Fibroblast of lung (primary cell): ENCODE measurements around the gene PDCL3. TPM values are rescaled to one million over a fixed set of nuclear protein-coding genes. Genes with fewer than 3 reads are reported as not detected.

Source experiments
- DNase-seq, 2 donors: peaks; one replicate each; pipeline versions ENCODE4 v3.0.0 to v3.0.0-alpha.2; 2010; ENCODE audit warnings: low read depth in 2 of 2
- H2AFZ ChIP-seq: 2 replicates; pipeline ENCODE4 v1.5.1; 2012; ENCODE audit warnings: low read length, control low read depth, inconsistent platforms
- H3K27ac ChIP-seq: 2 replicates; pipeline ENCODE4 v1.5.1; 2011; ENCODE audit warnings: low read length, control low read depth; ENCODE audit not compliant: insufficient read depth
- H3K27me3 ChIP-seq: 2 replicates; pipeline ENCODE4 v1.5.1; 2011; ENCODE audit warnings: mild to moderate bottlenecking, low read length; ENCODE audit not compliant: control insufficient read depth, insufficient read depth
- H3K36me3 ChIP-seq: 2 replicates; pipeline ENCODE4 v1.5.1; 2011; ENCODE audit warnings: low read length; ENCODE audit not compliant: control insufficient read depth, insufficient read depth
- H3K4me1 ChIP-seq: 2 replicates; pipeline ENCODE4 v1.5.1; 2011; ENCODE audit warnings: low read length; ENCODE audit not compliant: control insufficient read depth, insufficient read depth; ENCODE audit errors: extremely low read depth
- H3K4me2 ChIP-seq: 2 replicates; pipeline ENCODE4 v1.5.1; 2011; ENCODE audit warnings: low read length, control low read depth; ENCODE audit not compliant: insufficient read depth; ENCODE audit errors: extremely low read depth
- H3K4me3 ChIP-seq, 4 experiments: fragments of 200-600 bp in 1 of 4; sonication (generic) in 1 of 4; replicated peaks in 1 of 4; 2 replicates each; pipeline ENCODE4 v1.5.1; 2011 to 2016; ENCODE audit warnings: low read length in 4 of 4, low read depth in 3 of 4, mild to moderate bottlenecking in 3 of 4, control low read depth in 2 of 4, inconsistent platforms in 1 of 4, mixed read lengths in 1 of 4; ENCODE audit not compliant: insufficient read depth in 1 of 4; ENCODE audit errors: control extremely low read depth in 1 of 4
- H3K79me2 ChIP-seq: 2 replicates; pipeline ENCODE4 v1.5.1; 2012; ENCODE audit warnings: mild to moderate bottlenecking, low read length, inconsistent platforms; ENCODE audit not compliant: control insufficient read depth, insufficient read depth
- H3K9ac ChIP-seq: 2 replicates; pipeline ENCODE4 v1.5.1; 2011; ENCODE audit warnings: mild to moderate bottlenecking, low read length, control low read depth; ENCODE audit not compliant: insufficient read depth
- H3K9me3 ChIP-seq: 2 replicates; pipeline ENCODE4 v1.5.1; 2012; ENCODE audit warnings: low read depth, low read length; ENCODE audit not compliant: control insufficient read depth, insufficient read depth
- H4K20me1 ChIP-seq: 2 replicates; pipeline ENCODE4 v1.5.1; 2011; ENCODE audit warnings: low read length; ENCODE audit not compliant: control insufficient read depth, insufficient read depth; ENCODE audit errors: extremely low read depth
- CTCF ChIP-seq, 2 donors: IDR thresholded peaks in 1 of 2; conservative IDR thresholded peaks in 1 of 2; 1 replicate in 1 of 2; 2 replicates in 1 of 2; pipeline ENCODE4 v1.5.1; 2011 to 2012; ENCODE audit warnings: low read length in 2 of 2, control low read depth in 1 of 2, inconsistent platforms in 1 of 2, low read depth in 1 of 2, mild to moderate bottlenecking in 1 of 2
- EZH2 ChIP-seq: IDR thresholded peaks from 2 replicates; pipeline ENCODE4 v1.5.1; 2012; ENCODE audit warnings: low read length, control low read depth, mild to moderate bottlenecking; ENCODE audit errors: missing control alignments
- polyA plus RNA-seq, 2 donors: library from polyadenylated mRNA; depleted of rRNA in 1 of 2; stranded (reverse) in 1 of 2; unstranded in 1 of 2; fragments of >200 nt; gene quantifications; 2 replicates each; pipeline ENCODE4 v1.2.1, GENCODE V29; 2011 to 2012; ENCODE audit warnings: missing spikeins in 1 of 2
- total RNA-seq: library from RNA; depleted of rRNA; stranded (reverse); fragments of >200 nt; gene quantifications from 2 replicates; pipeline ENCODE4 v1.2.1, GENCODE V29; 2014

PDCL3 gene
- total and polyA plus RNA-seq, 2 donors (not counting 1 experiment from before 2014, with no cell fraction given): 11.4 to 29.0 TPM

- H3K36me3 ChIP-seq: no peaks in the 10 kb centered on the region
- TF ChIP-seq EZH2 (no peak), CTCF (conservative IDR thresholded peaks at IDR 0.05 in 1 of 2, IDR thresholded peaks at IDR 0.05 in 1 of 2; ENCODE audit: low read depth in 1 of 2, low read length in 2 of 2) (no peak)
- no peaks in the 10 kb centered on the region for H3K79me2 ChIP-seq
- no peaks in the 10 kb centered on the region for H4K20me1 ChIP-seq
- no peak overlapping the region for H3K4me2 ChIP-seq
- H3K27ac ChIP-seq: no peak overlapping the region
- no peak for DNase-seq
- H3K27me3 ChIP-seq: peaks cover 5% of the 10 kb centered on the region
- H2AFZ ChIP-seq: no peak overlapping the region
- H3K9me3 ChIP-seq: no peaks in the 10 kb centered on the region
- no peak overlapping the region for H3K4me3 ChIP-seq
- no peak overlapping the region for H3K9ac ChIP-seq
- no peaks in the 10 kb centered on the region for H3K4me1 ChIP-seq
These were observed 58.7 kb downstream of the PDCL3 start for GRCh38 chr2:100621371-100621951.

- DNase-seq: no peak
- no peak overlapping the region for H3K27ac ChIP-seq
- H3K9me3 ChIP-seq: no peaks in the 10 kb centered on the region
- no peak overlapping the region for H2AFZ ChIP-seq
- H3K79me2 ChIP-seq: no peaks in the 10 kb centered on the region
- H3K27me3 ChIP-seq: peaks cover 17% of the 10 kb centered on the region
- no peaks in the 10 kb centered on the region for H3K4me1 ChIP-seq
- no peak overlapping the region for H3K4me3 ChIP-seq
- H4K20me1 ChIP-seq: no peaks in the 10 kb centered on the region
- TF ChIP-seq EZH2: no peak
- no peak for TF ChIP-seq CTCF (conservative IDR thresholded peaks at IDR 0.05 in 1 of 2, IDR thresholded peaks at IDR 0.05 in 1 of 2; ENCODE audit: low read depth in 1 of 2, low read length in 2 of 2)
- H3K36me3 ChIP-seq: no peaks in the 10 kb centered on the region
- no peak overlapping the region for H3K9ac ChIP-seq
- no peak overlapping the region for H3K4me2 ChIP-seq
These were observed 60.4 kb downstream of the PDCL3 start for GRCh38 chr2:100623033-100623715.

GRCh38 chr2:100623930-100624329 lies 61.1 kb downstream of the PDCL3 start:
- Histone ChIP-seq H3K27me3 (peaks cover 17% of the 10 kb centered on the region), H4K20me1 (no peaks in the 10 kb centered on the region), H3K27ac (no peak overlapping the region), H3K4me2 (no peak overlapping the region), H3K4me3 (no peak overlapping the region), H3K4me1 (no peaks in the 10 kb centered on the region), H3K9ac (no peak overlapping the region), H2AFZ (no peak overlapping the region), H3K36me3 (no peaks in the 10 kb centered on the region), H3K79me2 (no peaks in the 10 kb centered on the region), H3K9me3 (no peaks in the 10 kb centered on the region)
- TF ChIP-seq EZH2: no peak
- no peak for TF ChIP-seq CTCF (conservative IDR thresholded peaks at IDR 0.05 in 1 of 2, IDR thresholded peaks at IDR 0.05 in 1 of 2; ENCODE audit: low read depth in 1 of 2, low read length in 2 of 2)
- no peak for DNase-seq
